ENCODE results near the gene TMEM167B.

GRCh38 chr1:109137958-109138357 lies 47.4 kb downstream of the TMEM167B start:
- TF ChIP-seq CTCF (IDR thresholded peaks at IDR 0.05) (no peak), POLR2A (IDR thresholded peaks at IDR 0.05) (no peak), EP300 (IDR thresholded peaks at IDR 0.05) (no peak)

Data from tibial nerve (tissue), 4 donors.